Effector CD8-positive, alpha-beta T cell (primary cell): Measurements from ENCODE around the gene CRHR1.
A peak's percentile ranks its signal among the peaks of the same experiment; 100 is the strongest.
"Not testable (repeated sequence)": the region's sequence is repeated elsewhere in the genome, so short reads cannot be mapped to it uniquely, and the experiment has no call there.

Experiments used
- DNase-seq: peaks from one replicate; lab custom pipeline; 2025; lab: John Stamatoyannopoulos, UW

Gene CRHR1

DNA sequence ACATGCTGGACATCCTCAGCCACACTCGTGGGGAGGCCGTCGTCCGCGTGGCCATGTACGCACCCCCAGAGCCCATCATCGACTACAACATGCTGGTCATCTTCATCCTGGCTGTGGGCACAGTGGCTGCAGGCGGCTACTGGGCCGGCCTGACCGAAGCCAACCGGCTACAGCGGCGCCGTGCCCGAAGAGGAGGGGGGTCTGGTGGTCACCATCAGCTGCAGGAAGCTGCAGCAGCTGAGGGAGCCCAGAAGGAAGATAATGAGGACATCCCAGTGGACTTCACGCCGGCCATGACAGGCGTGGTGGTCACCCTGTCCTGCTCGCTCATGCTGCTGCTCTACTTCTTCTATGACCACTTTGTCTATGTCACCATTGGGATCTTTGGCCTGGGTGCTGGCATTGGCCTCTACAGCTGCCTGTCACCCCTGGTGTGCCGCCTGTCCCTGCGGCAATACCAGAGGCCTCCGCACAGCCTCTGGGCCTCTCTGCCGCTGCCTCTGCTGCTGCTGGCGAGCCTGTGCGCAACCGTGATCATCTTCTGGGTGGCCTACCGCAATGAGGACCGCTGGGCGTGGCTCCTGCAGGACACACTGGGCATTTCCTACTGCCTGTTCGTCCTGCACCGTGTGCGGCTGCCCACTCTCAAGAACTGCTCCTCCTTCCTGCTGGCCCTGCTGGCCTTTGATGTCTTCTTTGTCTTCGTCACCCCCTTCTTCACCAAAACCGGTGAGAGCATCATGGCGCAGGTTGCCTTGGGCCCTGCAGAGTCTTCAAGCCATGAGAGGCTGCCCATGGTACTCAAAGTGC, 61.5 kb downstream of the CRHR1 start:
- no peak for DNase-seq

DNA sequence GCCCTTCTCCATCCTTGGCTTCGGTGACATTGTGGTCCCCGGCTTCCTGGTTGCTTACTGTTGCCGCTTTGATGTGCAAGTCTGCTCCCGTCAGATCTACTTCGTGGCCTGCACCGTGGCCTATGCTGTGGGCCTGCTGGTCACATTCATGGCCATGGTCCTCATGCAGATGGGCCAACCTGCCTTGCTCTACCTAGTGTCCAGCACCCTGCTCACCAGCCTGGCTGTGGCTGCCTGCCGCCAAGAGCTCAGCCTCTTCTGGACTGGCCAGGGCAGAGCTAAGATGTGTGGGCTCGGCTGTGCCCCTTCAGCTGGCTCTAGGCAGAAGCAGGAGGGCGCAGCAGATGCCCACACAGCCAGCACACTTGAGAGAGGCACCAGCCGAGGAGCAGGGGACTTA, 62.1 kb downstream of the CRHR1 start:
- no peak for DNase-seq

DNA sequence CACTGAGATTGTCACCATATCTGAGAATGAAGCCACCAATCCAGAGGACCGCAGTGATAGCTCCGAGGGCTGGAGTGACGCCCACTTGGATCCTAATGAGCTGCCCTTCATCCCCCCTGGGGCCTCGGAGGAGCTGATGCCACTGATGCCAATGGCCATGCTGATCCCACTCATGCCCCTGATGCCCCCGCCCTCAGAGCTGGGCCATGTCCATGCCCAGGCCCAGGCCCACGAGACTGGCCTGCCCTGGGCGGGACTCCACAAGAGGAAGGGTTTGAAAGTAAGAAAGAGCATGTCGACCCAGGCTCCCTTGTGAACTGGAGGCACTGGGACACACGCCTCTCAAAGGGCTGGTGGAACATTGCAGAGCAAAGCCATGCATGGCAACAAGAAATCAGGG, 62.5 kb downstream of the CRHR1 start:
- DNase-seq: no peak

DNA sequence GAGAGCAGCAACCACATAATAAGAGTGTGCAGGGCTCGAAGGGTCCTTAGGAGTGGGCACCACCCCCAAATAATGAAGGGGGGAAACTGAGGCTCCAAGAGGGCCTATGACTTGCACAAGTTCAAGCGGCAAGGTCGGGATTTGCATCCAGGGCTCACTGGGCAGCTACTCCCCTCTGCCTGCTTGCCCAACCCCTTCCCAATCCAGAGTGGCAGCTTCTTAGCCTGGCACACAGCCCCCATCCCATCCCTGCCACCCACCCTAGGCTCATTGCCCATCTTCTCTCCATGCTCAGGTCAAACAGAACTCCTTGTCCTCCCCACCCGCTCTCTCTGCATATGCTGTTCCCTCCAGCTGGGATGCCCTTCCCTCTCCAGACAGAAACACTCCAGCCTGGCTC, 63.0 kb downstream of the CRHR1 start:
- DNase-seq: no peak

DNA sequence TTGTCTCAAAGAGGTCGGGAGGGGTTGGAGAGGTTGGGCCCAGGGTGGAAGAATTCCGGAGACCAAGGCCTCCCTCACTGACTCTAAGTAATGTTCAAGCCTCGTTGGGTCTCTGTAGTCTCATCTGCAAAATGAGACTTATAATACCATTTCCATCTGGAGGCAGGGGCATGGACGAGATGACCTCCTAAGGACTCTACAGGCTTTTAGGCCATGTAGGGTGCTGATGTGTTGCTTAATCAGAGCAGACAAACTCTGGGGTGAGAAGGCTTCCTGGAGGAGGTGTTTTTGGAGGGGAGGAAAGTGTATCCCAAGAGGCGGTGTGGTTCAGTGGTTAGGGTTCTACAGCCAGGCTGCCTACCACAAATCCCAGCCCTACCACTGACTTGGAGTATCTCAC, 63.6 kb downstream of the CRHR1 start:
- DNase-seq: no peak

DNA sequence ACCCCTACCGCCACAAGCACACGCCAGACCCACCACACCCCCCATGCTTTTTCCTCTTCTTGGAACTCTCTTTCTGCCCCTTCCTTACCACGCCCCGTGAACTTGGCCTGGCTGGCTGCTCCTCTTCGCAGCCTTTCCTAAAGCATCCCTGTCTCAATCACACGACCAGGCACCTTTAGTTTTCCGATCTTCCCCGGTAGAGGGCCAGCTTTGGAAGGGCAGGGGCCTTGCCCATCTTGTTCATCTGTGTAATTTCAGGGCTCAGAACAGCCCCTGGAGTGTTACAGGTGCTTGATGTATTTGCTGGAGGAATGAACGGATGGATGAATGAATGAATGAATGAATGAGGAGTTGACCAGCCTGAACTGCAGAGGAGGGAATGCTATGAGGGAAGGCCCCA, 64.3 kb downstream of the CRHR1 start:
- no peak for DNase-seq

DNA sequence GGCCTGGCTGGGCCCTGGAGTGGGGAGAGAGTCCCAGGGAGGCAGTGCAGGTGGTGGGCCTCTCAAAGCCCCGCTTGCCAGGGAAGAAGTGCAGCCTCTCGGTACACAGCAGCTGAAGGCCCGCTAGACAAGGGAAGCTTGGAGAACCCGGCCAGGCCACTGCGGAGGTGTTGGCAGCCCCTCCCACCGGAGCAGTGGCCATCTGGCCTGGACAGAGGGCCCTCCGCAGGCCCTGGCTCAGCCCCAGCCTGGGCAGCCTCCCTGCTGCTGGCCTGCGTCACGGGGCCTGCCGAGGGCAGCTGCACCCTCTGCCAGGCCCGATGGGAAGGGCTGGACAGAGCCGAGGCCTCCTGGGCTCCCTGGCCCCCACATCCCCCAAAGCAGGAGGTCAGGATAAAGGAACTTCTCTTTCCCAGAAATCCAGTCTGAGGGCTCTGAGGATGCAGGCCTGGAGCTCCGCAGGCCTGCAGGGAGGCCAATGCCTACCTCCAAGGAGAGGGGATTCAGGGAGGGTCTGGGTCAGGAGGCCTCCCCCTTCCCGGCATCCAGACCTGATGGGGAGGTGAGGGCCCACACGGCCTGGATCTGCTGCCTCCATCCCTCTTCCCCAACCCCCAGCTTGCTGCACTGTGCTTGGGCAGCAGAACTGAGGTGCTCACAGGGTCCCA, 64.9 kb downstream of the CRHR1 start:
- DNase-seq: no peak

DNA sequence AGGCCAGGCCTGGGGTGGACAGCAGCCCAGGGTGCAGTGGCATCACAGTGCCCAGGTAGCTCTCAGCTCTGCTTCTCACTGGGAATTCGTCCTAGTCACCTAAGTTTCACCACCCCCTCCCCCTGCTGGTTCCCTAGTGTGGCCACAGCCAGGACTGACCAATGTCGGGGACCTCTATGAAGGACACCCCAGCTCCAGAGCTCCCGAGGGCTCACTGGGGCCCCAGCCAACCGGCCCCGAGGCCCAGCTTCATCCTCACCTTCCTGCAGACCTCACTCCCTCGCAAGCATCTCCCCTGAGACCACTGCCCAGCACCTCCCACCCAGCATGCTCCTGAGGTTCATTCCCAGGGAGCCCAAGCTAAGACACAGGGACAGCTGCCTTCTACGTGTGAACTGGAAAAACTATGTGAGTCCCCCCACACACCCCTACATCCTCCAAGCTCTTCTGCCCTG, 65.4 kb downstream of the CRHR1 start:
- no peak for DNase-seq

DNA sequence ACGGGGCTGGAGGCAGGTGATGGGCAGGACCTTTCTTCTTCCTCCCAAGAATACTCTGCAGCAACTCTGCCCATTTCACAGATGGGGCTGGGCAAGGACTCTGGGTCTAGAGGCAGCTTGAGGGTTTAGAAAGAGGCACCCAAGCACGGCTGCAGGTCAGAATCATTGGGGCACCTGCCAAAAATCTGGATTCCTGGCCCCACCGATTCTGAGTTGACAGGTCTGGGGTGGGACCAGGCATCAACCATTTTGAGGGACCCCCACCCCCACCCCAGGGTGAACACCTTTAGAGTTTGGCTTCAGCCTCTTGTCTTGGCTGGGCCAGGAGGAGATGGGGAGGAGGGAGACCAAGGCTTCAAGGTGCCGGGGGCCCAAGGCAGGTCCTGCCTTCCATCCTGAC, 65.9 kb downstream of the CRHR1 start:
- no peak for DNase-seq

DNA sequence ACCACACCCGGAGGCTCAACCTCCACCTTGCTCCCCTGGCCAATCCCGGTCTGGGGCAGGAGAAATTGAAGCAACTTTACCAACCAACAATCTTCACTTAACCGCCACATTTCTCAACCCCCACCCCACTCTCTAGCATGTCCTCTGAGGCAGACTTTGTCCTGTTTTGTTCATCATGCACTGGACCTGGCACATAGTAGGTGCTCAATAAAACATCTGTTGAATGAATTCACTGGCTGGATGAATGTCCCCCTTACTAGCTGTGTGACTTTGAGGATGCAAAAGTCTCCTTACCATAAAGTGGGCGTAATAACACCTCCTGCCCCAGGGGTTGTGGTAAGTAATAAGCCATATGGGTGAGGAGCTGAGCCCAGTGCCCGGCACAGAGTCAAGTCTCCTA, 66.3 kb downstream of the CRHR1 start:
- no peak for DNase-seq

DNA sequence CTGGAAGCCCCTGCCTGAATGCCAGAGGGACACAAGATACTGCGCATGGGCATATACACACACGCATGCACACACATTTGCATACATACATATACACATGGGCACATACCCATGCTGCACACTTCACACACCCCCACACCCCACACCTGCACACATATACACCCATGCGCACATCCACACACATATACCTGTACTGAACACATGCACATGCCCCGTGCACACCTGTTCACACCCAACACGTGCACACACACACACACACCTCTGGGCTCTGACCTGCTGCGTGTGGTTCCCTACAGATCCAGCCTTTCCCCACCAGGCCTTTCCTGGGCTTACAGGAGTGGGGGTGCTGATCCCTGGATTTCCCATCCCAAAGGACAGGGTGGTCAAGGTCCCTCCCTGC, 66.9 kb downstream of the CRHR1 start:
- DNase-seq: no peak

DNA sequence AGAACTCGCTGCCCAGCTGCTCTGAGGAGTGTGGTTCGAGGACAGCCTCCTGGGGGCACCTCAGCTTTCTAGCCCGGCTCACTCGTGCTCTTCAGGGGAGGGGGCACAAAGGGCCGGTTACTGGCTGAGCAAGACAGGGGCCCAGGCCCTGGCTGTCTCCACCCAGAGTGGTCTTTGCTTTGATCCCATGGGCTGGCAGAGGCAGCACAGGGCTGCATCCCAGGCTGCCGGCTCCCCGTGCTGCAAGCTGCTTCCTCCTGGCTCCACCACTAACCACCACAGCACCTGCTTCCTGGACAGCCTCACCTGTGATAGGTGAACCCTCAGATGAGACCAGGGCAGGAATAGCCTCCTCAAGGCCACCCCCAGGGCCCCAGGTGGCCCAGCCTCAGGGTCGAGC, 67.3 kb downstream of the CRHR1 start:
- no peak for DNase-seq

DNA sequence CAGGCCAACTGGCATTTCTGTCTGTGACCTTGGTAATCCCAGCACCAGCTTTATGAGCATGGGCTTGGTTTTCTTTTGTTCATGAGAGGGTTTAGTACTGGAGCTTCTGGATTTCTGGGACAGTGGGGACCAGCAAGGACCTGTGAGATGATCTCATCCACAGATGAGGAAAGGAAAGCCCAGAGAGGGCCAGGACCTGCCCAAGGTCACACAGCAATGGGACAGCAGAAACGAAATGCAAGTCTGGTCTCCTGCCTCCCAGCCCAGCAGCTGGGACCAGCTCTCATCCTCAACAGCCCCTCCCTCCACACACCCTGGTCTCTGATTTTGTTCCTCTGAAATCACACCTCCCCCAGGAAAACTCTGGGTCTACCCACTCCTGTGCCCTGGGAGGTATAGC, 67.8 kb downstream of the CRHR1 start:
- DNase-seq: no peak

DNA sequence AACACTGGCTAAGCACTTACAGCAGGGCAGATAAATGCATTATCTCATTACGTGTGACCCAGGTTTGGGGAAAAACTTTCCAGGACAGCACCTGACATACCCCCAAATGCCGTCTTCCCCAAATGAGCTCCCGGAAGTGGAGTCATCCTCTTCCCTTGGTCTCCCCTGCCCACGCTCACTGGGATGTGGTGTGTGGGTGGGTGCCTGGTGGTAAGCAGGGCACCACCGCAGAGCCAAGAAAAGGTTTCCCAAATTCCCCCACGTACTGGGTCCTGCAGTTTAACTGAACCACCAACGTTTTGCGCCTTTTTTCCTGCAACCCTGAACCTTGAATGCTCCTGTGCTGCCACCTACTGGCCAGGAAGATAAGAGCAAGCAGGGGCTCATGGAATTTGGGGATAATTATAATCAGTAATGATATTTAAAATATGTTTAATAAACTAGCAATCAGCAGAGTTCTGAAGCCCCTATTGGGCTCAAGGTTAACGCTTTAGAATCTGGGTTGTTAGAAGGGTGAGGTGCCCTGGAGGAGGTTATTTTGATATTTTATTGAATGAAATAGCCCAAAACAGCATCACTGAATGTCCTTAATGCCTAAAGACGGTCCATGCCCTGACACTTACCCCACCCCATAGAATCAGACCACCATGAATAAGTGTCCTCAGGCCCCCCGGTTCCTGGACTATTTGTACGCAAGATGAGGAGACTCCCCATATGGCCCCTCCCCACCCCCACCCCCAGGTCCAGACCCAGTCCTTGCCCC, 68.6 kb downstream of the CRHR1 start:
- peak; percentile 46 for DNase-seq

DNA sequence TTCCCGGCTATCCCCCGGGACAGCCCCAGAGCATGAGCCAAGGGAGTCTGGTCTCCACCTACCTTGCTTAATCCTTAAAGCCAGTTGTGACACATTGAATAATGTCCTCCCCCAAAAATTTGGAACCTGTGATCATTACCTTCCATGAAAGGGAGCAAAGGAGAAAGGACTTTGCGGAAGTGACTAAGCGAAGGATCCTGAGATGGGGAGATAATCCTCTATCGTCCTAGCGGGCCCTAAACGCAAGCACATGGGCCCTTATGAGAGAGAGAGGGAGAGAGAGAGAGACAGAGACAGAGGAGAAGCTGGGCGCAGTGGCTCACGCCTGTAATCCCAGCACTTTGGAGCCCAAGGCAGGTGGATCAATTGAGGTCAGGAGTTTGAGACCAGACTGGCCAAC, 70.1 kb downstream of the CRHR1 start:
- DNase-seq: no peak

DNA sequence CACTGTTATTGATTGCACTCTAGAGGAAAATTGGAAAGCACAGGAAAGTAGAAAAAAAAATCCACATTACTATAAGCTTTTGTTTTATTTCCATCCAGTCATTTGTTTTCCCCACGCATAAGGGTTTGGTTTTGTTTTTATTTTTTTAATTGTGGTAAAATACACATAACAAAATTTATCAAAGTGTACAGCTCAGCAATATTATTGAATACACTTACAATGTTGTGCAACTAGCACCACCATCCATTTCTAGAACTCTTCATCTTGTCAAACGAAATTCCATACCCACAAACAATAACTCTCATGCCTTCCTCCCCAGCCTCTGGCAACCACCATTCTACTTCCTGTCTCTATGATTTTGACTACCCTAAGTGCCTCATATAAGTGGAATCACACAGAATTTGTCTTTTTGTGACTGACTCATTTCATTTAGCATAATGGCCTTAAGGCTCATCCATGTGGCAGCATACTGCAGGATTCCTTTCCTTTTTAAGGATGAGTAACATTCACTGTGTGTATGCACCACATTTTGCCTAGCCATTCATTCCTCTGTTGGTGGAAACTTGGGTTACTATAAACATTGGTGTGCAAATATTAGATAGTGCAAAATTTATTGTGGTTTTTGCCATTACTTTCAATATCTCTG, 71.7 kb downstream of the CRHR1 start:
- no peak for DNase-seq

DNA sequence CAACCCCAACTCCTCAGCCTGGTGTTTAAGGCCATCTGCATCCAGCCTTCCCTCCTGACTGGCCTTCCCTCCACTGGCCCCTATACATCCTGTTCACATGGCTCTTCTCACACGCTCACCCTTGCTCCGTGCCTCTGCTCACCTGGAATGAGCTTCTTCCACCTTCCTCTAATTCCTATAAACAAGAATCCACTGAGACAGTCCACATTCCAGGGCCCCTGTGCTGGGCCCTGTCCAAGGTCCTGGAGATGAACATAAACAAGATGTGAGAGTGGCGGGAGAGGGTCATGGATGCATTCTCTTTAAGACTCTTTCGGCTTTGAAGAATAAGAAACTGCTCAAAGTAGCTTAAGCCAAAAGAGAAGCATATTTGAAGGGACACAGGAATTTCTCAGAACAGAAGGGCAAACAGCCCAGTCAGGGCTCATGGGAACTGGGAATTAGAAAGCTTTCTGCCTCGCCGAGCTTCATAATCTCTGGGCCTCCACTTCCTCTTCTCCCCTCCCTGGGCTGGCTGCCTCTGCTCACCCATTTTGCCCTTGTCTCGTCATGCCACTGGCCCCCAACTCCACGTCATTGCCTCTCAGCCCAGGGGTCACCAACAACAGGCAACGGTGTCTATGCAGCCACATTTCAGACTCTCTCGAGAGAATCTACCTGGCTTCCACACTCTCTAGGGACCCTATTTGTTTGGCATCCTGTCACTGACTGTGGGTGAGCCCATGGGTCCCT, 74.0 kb downstream of the CRHR1 start:
- DNase-seq: no peak

DNA sequence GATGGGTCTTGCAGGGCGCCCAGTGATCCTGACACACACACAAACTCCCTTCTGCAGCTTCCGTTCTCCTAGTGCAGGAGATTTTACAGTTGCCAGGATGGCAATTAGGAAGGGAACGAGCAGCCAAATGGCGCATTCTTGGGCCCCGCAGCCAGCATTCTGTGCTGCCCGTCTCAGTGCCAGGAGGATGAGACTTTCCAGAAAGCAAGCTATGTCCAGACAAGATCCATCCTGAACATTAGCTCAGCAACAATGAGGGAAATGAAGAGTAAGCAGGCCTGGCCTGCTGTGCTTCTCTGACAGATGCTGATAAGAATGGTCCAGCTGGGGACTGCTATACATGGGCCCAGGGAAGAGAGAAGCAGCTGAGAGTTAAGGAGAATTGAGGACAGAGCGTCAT, 77.0 kb downstream of the CRHR1 start:
- no peak for DNase-seq

DNA sequence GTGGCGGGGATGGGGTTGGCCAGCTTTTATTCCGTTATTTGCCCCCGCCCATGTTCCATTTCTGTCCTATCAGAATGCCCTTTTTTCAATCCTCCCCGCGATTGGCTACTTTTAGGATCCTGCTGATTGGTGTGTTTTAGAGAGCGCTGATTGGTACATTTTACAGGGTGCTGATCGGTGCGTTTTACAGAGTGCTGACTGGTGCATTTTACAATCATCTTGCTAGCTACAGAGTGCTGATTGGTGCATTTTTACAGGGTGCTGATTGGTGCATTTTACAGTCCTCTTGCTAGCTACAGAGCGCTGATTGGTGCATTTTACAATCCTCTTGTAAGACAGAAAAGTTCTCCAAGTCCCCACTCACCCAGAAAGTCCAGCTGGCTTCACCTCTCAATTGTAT, 78.0 kb downstream of the CRHR1 start:
- not testable (repeated sequence) for DNase-seq

DNA sequence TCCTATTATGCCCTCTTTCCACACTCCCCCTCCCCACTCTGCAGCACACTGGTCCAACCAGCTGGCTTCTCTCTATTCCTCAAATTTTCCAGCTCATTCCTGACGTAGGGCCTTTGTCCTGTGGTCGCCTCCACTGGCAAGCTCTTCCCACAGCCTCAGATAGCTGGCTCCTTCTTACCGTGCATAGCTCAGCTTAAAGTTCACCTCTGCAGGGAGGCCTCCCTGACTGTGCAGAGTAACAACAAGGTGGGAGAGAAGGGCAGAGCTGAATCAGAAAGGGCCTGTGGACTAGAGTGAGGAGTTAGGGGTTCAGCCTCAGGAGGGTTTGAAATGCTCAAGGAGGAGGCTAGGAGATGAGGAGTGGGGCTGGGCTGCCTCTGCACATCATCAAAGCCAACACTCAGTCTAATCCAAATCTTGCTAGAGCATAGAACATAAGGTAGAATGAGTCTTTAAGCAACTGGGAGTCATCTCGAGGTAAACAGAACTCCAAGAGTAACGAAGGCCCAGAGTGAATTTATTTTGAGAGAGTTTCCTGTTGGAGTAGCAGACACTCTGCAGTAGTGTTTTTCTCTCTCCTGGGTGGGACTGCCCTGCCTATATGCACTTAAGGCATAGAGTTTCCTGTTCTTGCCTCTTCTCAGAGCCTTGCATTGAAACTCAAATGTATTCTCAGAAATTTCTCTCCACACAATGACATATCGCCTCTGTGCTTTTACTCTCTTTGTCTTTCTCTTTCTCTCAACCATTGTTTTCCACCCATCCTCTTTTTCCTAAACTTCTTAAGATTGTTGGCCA, 79.9 kb downstream of the CRHR1 start:
- no peak for DNase-seq

DNA sequence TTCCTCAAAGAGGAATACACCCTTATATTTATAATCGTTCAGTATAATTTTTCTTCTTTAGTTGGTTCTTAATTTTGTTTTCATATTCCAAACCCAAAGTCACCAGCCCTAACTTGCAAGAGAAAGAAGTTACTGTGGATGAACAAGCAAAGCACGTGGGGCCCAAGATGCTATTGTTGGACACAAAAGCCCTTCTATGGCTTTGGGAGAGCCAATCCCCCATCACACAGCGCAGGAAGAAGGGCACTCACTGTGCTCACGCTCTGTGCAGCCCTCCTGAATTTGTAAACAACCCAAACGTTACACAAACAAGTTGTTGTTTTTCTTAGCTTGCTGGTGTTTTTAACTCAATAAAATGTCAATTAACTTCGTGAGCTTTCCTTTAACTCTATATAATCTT, 83.1 kb downstream of the CRHR1 start:
- no peak for DNase-seq
